GM12878 (cell line): ENCODE data around the gene ZNF775. TPM values are rescaled to one million over a fixed set of nuclear protein-coding genes. Genes with fewer than 3 reads are reported as not detected.

Source experiments
- SMARCA5 ChIP-seq: fragments of 450-650 bp; IDR thresholded peaks from 2 replicates; pipeline ENCODE4 v1.6.1; 2017; ENCODE audit warnings: mild to moderate bottlenecking
- ZZZ3 ChIP-seq: IDR thresholded peaks from 2 replicates; pipeline ENCODE4 v1.6.1; 2011; ENCODE audit warnings: low read depth; ENCODE audit not compliant: control insufficient read depth, insufficient read length
- polyA plus RNA-seq, 11 experiments: library from polyadenylated mRNA; depleted of rRNA in 4 of 11; unstranded in 6 of 11; stranded (reverse) in 5 of 11; fragments of >200 nt; fragmentation: Nextera tagmentation in 4 of 11; fragmentation: Illumina TruSeq in 1 of 11; extraction: Ambion mirVana in 4 of 11; extraction: Trizol in 1 of 11; gene quantifications; 1 replicate in 1 of 11; 2 replicates in 10 of 11; pipeline versions ENCODE4 v1.2.1 to v1.2.3, GENCODE V29; 2011 to 2016; ENCODE audit warnings: inconsistent platforms in 2 of 11, missing spikeins in 2 of 11, low read depth in 1 of 11
- total RNA-seq, 4 experiments: library from RNA; depleted of rRNA in 3 of 4; stranded (reverse); fragments of >200 nt in 3 of 4; fragmentation: Illumina TruSeq in 1 of 4; extraction: Trizol in 1 of 4; gene quantifications; 2 replicates each; pipeline versions ENCODE4 v1.2.1 to v1.2.3, GENCODE V29; 2013 to 2021
- TF ChIP-seq, protein P1 (sequence below): IDR thresholded peaks from 2 replicates; pipeline ENCODE4 v1.6.1; 2012; ENCODE audit warnings: improper control_type of control experiment, low read depth, low read length; ENCODE audit not compliant: insufficient replicate concordance

The ZNF775 gene
- total and polyA plus RNA-seq, 10 of the 15 experiments (the other 5 are each of a cell fraction or from before 2014, with no cell fraction given) = 0.05 to 14.3 (median 2.1) TPM

DNA sequence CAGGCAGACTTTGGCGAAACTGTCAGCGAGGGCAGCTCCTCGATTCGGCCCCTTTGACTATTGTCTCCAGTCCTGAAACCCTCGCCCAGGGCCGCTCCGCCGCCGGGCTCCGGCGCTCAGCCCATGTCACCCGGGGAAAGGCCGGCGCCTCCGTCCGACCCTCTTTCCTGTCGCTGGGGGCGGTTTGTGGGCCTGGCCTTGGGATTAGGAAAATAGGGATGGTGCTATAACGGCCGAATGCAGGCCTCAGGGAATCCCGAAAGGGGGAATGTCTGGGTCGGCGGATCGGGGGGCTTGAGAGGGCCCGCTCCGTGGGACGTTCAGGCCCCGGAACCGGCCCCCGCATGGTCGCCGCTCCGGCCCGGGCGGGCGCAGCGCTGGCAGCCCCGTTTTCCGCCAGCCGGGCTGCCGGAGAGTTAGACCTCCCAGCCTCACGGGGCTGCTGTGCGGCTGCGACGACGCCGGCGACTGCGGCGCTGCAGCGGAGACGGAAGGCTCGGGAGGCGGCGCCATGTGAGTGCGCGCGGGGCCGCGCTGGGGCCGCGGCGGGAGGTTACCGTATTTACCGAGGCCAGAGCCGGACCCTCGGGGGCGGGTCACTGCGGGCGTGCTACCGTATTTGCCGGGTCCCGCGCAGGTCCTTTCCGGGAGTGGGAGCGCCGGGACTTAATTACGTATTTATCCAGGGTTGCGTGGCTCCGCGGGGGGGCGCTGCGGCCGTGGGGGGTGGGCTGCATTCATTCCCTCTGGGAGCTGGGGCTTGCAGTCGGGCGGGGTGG lies 25.9 kb downstream of the ZNF775 start (continued):
- TF ChIP-seq, protein P1, sequence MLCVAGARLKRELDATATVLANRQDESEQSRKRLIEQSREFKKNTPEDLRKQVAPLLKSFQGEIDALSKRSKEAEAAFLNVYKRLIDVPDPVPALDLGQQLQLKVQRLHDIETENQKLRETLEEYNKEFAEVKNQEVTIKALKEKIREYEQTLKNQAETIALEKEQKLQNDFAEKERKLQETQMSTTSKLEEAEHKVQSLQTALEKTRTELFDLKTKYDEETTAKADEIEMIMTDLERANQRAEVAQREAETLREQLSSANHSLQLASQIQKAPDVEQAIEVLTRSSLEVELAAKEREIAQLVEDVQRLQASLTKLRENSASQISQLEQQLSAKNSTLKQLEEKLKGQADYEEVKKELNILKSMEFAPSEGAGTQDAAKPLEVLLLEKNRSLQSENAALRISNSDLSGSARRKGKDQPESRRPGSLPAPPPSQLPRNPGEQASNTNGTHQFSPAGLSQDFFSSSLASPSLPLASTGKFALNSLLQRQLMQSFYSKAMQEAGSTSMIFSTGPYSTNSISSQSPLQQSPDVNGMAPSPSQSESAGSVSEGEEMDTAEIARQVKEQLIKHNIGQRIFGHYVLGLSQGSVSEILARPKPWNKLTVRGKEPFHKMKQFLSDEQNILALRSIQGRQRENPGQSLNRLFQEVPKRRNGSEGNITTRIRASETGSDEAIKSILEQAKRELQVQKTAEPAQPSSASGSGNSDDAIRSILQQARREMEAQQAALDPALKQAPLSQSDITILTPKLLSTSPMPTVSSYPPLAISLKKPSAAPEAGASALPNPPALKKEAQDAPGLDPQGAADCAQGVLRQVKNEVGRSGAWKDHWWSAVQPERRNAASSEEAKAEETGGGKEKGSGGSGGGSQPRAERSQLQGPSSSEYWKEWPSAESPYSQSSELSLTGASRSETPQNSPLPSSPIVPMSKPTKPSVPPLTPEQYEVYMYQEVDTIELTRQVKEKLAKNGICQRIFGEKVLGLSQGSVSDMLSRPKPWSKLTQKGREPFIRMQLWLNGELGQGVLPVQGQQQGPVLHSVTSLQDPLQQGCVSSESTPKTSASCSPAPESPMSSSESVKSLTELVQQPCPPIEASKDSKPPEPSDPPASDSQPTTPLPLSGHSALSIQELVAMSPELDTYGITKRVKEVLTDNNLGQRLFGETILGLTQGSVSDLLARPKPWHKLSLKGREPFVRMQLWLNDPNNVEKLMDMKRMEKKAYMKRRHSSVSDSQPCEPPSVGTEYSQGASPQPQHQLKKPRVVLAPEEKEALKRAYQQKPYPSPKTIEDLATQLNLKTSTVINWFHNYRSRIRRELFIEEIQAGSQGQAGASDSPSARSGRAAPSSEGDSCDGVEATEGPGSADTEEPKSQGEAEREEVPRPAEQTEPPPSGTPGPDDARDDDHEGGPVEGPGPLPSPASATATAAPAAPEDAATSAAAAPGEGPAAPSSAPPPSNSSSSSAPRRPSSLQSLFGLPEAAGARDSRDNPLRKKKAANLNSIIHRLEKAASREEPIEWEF = peak; percentile 22
- TF ChIP-seq ZZZ3 = no peak
- peak; percentile 98 for TF ChIP-seq SMARCA5
